ENCODE measurements around the gene HSPA12A.

Gene HSPA12A

DNA sequence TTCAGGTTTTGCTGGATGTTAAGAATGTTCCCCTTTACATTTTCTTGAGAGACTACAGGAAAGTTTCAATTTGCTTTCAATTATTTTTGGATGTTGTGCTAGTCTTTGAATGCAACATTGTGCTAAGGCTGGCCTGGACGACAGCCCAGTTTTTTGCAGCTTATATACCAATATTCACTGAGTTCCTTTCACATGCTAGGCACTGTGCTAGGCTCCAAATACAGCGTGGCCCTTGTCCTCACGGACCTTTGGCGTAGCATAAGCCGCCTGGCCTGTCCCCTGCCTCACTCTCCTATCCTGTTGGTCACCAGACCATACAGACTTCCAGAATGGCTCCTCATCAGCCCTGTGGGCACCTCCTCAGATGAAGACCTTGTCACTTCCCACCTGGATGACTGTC lies 19.5 kb upstream of the HSPA12A start:
- Histone ChIP-seq H4K20me1 (ENCODE audit: insufficient read depth, low read length) (no peaks in the 10 kb centered on the region), H3K4me3 (ENCODE audit: low read length) (no peak overlapping the region), H3K27ac (ENCODE audit: low read length) (no peak overlapping the region), H3K27me3 (replicated peaks; ENCODE audit: insufficient read depth, low read length) (no peaks in the 10 kb centered on the region), H3K4me1 (ENCODE audit: low read length) (no peaks in the 10 kb centered on the region), H3K9ac (ENCODE audit: low read length) (no peak overlapping the region), H3K9me2 (replicated peaks; ENCODE audit: insufficient read depth, low read length) (no peaks in the 10 kb centered on the region), H3K36me3 (replicated peaks; ENCODE audit: insufficient read depth, low read length) (no peaks in the 10 kb centered on the region), H3K9me3 (replicated peaks; ENCODE audit: insufficient read depth, low read length) (no peaks in the 10 kb centered on the region), H3F3A (ENCODE audit: insufficient read depth, low read length) (no peaks in the 10 kb centered on the region), H3K79me2 (ENCODE audit: low read length) (no peaks in the 10 kb centered on the region), H3K4me2 (ENCODE audit: low read depth, low read length) (no peak overlapping the region), H2AFZ (ENCODE audit: low read length) (no peak overlapping the region)
- no peak for TF ChIP-seq EZH2phosphoT487 (IDR thresholded peaks at IDR 0.05; ENCODE audit: low read length)
- no peak for TF ChIP-seq EZH2 (optimal IDR thresholded peaks at IDR 0.05; ENCODE audit: low read depth, low read length)
- no peak for TF ChIP-seq CTCF (IDR thresholded peaks at IDR 0.05; ENCODE audit: low read length)
- no peak for DNase-seq

- Histone ChIP-seq H3K9ac (ENCODE audit: low read length) (no peak overlapping the region), H3K4me2 (ENCODE audit: low read depth, low read length) (no peak overlapping the region), H3K27ac (ENCODE audit: low read length) (no peak overlapping the region), H3K79me2 (ENCODE audit: low read length) (no peaks in the 10 kb centered on the region), H3K9me3 (replicated peaks; ENCODE audit: insufficient read depth, low read length) (no peaks in the 10 kb centered on the region), H2AFZ (ENCODE audit: low read length) (no peak overlapping the region), H3K27me3 (replicated peaks; ENCODE audit: insufficient read depth, low read length) (no peaks in the 10 kb centered on the region), H3K9me2 (replicated peaks; ENCODE audit: insufficient read depth, low read length) (no peaks in the 10 kb centered on the region), H4K20me1 (ENCODE audit: insufficient read depth, low read length) (no peaks in the 10 kb centered on the region), H3K4me3 (ENCODE audit: low read length) (no peak overlapping the region), H3K36me3 (replicated peaks; ENCODE audit: insufficient read depth, low read length) (no peaks in the 10 kb centered on the region), H3K4me1 (ENCODE audit: low read length) (no peaks in the 10 kb centered on the region), H3F3A (ENCODE audit: insufficient read depth, low read length) (no peaks in the 10 kb centered on the region)
- DNase-seq = no peak
- no peak for TF ChIP-seq EZH2phosphoT487 (IDR thresholded peaks at IDR 0.05; ENCODE audit: low read length)
Observed at GRCh38 chr10:116760919-116761318, 18.6 kb upstream of the HSPA12A start.

- Histone ChIP-seq H3K9me2 (replicated peaks; ENCODE audit: insufficient read depth, low read length) (no peaks in the 10 kb centered on the region), H3K9me3 (replicated peaks; ENCODE audit: insufficient read depth, low read length) (no peaks in the 10 kb centered on the region), H3K4me1 (ENCODE audit: low read length) (no peaks in the 10 kb centered on the region), H4K20me1 (ENCODE audit: insufficient read depth, low read length) (no peaks in the 10 kb centered on the region), H2AFZ (ENCODE audit: low read length) (no peak overlapping the region), H3K4me2 (ENCODE audit: low read depth, low read length) (no peak overlapping the region), H3K27me3 (replicated peaks; ENCODE audit: insufficient read depth, low read length) (no peaks in the 10 kb centered on the region), H3K9ac (ENCODE audit: low read length) (no peak overlapping the region), H3F3A (ENCODE audit: insufficient read depth, low read length) (no peaks in the 10 kb centered on the region), H3K79me2 (ENCODE audit: low read length) (no peaks in the 10 kb centered on the region), H3K4me3 (ENCODE audit: low read length) (no peak overlapping the region), H3K27ac (ENCODE audit: low read length) (no peak overlapping the region), H3K36me3 (replicated peaks; ENCODE audit: insufficient read depth, low read length) (no peaks in the 10 kb centered on the region)
- DNase-seq = no peak
- TF ChIP-seq EZH2phosphoT487 (IDR thresholded peaks at IDR 0.05; ENCODE audit: low read length) (no peak), EZH2 (optimal IDR thresholded peaks at IDR 0.05; ENCODE audit: low read depth, low read length) (no peak), CTCF (IDR thresholded peaks at IDR 0.05; ENCODE audit: low read length) (no peak)
Observed at GRCh38 chr10:116757246-116757645, 14.9 kb upstream of the HSPA12A start.

DNA sequence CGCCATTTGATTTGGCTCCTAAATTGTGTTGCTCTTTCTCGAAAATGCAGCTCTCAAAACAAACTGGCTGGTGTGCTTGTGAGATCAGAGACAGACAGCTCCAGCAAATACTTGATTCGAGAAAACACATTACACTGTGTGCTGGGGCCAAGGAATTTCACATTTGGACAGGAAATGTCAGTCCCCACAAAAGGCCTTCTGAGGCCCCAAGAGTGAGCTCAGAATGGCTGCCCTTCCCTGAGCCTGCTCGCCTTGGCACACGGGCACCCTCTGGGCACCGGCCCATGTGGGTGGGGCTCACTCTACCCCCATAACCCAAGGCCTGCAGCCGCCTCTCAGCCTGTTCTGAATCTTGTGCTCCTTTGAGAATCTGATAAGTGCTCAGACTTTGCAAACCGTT lies 13.9 kb upstream of the HSPA12A start:
- Histone ChIP-seq H4K20me1 (ENCODE audit: insufficient read depth, low read length) (no peaks in the 10 kb centered on the region), H3F3A (ENCODE audit: insufficient read depth, low read length) (no peaks in the 10 kb centered on the region), H3K9me3 (replicated peaks; ENCODE audit: insufficient read depth, low read length) (no peaks in the 10 kb centered on the region), H2AFZ (ENCODE audit: low read length) (no peak overlapping the region), H3K27ac (ENCODE audit: low read length) (no peak overlapping the region), H3K9me2 (replicated peaks; ENCODE audit: insufficient read depth, low read length) (no peaks in the 10 kb centered on the region), H3K4me2 (ENCODE audit: low read depth, low read length) (no peak overlapping the region), H3K27me3 (replicated peaks; ENCODE audit: insufficient read depth, low read length) (no peaks in the 10 kb centered on the region), H3K4me1 (ENCODE audit: low read length) (no peaks in the 10 kb centered on the region), H3K36me3 (replicated peaks; ENCODE audit: insufficient read depth, low read length) (no peaks in the 10 kb centered on the region), H3K79me2 (ENCODE audit: low read length) (no peaks in the 10 kb centered on the region), H3K9ac (ENCODE audit: low read length) (no peak overlapping the region), H3K4me3 (ENCODE audit: low read length) (no peak overlapping the region)
- TF ChIP-seq EZH2 (optimal IDR thresholded peaks at IDR 0.05; ENCODE audit: low read depth, low read length) (no peak), EZH2phosphoT487 (IDR thresholded peaks at IDR 0.05; ENCODE audit: low read length) (no peak), CTCF (IDR thresholded peaks at IDR 0.05; ENCODE audit: low read length) (no peak)
- no peak for DNase-seq

Measured in MM.1S (cell line).